SK-N-DZ (cell line): ENCODE data around the gene ZFP14.
"Not testable (repeated sequence)": the region's sequence is repeated elsewhere in the genome, so short reads cannot be mapped to it uniquely, and the experiment has no call there.

Source experiments
- DNase-seq: peaks from one replicate; pipeline ENCODE4 v3.0.0-alpha.2; 2015; ENCODE audit warnings: low spot score

ZFP14 gene

DNA sequence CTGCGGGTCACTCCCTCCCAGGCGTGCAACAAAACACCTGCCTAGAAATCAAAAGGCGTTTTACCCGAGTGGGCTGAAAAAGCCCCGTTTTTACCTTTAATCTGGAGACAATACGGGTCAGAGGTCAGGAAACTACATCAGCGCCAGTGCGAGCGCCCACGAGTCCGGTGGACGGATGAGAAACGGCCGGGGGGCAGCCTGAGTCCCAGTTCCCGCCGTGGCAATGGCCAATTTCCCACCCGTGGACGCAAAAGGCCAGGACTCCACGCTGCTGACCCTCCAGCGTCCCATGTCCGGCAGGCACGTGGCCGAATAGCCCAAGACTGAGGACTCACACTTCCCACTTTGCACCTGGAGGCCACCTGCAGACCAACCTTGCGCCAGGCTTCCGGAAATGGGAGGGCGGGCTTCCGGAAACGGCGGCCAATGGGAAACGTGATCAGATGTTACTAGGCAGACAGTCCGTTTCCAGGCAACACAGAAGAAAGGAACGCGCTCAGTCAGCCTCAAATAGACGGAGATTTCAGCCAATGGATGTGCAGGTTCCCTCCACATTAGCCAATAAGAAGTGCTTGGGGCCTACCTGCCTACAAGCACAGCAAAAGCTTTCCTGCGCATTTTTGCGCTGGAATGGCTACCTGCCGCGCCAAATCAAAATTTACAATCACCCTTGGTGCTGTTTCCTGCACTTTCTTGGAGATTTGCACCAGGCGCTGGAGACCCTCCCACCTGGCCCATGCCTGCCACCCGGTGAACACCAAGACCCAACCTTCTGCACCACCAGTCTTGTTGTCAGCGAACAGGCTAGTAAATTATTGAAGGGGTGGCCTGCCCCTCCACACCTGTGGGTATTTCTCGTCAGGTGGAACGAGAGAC lies 47.4 kb downstream of the ZFP14 start:
- peak; percentile 96 for DNase-seq

DNA sequence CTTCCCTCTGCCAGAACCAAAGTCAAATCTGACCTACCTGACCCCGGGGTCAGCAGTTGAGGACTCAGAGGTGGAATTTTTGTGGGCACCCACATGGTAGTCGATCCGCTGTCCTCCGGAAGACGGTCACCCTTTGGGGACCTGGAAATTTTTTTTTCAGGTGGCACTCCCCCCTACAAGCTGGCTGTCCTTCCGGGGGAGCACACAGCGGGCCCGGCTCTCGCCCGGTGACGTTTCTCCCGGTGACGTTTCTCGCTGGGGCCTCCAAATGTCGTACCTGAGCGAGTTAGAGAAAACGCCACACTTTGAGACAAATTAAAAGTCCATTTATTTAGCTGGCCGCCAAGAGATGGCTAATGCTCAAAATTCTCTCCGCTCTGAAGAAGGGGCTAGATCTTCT lies 48.8 kb downstream of the ZFP14 start:
- DNase-seq = no peak

DNA sequence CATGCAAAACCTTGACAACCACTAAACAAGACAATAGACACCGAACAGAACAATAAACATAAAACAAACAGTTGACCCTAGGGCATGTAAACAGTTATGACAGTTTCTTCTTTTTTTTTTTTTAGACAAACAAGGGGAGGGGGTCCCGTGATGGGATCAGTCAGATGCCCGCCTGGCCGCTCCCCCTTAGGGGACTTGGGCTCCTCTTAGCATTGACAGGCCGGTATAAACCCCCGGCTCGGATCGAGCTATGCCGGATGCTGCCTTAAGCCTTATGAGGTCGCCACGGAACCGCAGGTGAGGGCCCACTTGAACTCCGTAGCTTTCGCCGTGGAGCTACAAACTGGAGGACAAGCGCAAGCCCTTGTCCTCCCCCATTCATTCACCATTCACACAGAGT lies 49.5 kb downstream of the ZFP14 start:
- DNase-seq = not testable (repeated sequence)

DNA sequence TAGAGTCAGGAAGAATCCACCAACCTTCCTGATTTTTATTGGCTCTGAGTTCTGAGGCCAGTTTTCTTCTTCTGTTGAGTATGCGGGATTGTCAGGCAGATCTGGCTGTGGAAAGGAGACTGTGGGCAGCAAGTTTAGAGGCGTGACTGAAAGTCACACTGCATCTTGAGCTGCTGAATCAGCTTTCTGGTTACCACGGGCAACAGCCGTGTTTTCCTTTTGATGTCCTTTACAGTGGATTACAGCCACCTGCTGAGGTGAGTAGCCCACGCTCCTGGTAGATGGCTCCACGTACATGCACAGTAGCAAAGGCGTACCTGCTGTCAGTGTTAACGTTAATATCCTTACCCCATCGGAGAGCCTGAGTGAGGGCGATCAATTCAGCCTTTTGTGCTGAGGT lies 52.4 kb downstream of the ZFP14 start:
- DNase-seq = not testable (repeated sequence)

DNA sequence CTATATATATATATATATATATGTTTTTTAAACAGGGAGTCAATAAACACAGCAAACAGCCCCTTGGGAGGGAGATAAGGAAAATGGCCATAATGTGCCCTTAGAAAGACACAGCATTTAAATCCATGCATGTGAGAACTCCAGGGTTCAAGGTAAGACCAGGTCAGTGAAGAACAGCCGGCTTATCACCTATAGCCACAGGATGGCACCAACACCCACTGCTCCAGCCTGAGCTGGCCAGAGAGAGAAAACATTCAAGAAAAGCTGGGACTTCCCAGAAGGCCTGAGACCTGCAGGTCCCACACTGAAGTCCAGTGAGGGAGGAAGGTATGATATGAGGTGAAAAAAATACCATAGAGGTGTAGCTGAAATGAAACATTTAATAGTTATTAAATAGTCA lies 63.8 kb downstream of the ZFP14 start:
- not testable (repeated sequence) for DNase-seq

DNA sequence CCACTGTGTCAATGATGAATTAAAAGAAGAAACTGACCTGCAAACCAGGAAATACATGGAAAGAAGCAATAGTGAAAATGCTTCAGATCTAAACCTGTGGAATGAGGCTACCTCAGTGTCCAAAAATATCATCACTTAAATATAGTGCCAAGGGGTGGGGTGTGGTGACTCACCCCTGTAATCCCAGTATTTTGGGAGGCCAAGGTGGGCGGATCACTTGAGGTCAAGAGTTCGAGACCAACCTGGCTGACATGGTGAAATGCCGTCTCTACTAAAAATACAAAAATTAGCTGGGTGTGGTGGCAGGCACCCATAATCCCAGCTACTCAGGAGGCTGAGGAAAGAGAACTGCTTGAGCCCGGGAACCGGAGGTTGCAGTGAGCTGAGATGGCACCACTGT lies 64.9 kb downstream of the ZFP14 start:
- DNase-seq = not testable (repeated sequence)

DNA sequence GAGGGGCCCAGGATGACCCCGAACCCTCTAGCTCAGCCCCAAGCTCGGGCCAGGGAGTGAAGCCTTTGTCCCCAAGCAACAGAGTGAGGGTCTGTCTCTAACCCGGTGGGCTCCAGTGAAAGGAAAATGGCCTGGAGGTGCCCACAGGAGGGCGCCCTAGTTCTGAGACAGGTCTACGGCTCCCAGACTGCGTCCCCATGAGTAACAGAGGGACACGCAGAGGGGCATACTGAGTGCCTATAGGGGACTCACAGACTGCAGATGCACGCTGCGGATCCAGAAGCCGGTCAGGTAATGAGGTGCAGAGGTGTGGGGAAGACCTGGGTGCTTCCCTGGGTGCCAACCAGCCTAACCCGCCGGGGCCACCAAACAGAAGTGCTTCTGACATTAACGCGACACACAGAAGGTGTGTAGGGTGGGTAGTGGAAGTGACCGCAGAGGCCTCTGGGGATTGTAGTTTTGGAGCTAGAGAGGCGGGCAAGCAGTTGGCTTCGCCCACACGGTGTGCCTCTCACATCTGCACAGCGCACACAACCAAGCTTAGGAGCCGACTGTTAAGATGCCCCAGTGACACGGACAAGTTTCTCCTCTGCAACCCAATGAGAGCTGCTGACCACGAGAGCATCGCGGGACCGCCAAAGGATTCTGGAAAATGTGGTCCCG lies 67.8 kb downstream of the ZFP14 start:
- not testable (repeated sequence) for DNase-seq

DNA sequence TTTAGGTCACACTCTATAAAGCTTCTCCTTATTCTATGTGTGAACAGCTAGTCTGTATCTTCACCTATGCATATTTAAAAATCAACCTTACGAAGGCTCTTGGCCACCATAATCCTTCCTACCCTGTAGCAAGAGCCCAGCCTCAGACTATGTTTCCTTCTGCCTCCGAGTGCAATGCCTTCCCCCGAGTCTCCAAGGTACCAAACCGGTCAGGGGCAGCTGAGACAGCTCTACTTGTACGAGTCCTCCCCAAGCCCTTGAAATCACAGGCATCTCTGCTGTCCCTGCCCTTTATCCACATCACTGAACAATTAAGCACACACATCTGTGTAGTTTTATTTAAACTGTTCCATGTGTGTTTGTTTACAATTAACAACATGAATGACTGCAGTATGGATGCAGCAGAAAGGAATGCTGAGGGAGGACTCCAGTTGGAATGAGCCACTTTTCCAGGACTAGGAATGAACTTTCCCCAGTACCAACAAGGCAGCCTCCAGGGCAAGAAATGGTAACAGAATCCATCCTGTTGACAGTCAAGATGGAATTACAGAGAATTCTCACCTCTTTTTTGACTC lies 68.5 kb downstream of the ZFP14 start:
- not testable (repeated sequence) for DNase-seq

DNA sequence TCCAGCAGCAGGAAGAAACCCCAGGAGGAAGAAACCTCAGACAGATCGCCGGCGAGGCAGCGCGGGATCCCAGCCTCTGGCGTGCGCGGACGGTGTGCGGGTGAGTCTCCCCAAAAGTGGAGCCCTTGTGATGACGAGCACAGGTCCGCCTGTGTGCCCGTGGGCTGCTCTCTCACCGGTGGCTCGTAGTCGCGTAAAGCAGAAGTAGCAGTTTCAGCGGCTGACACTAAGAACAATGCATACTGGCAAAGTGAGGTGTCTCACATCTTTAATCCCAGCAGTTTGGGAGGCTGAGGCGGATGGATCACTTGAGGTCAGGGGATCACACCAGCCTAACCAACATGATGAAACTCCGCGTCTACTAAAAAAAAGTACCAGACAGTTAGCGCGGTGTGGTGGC lies 69.2 kb downstream of the ZFP14 start:
- not testable (repeated sequence) for DNase-seq

DNA sequence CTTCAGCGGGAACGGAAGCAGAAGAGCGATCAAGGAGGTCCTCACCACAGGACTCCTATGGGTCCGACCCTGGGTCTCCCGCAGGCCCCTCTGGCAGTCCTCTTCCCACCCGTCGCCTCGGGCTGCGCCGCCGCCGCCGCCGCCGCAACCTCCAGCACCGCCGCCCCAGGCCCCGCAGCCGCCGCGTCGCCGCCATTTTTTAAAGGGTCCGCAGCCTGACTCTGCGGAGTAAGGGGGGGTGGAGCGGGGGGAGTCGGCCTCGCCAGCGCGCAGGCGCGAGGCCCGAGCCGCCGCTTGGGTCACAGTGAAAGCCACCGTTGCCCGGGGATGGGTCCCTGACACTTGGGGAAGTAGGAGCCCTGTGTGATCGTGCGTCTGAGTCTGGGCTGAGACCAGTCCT lies 69.7 kb downstream of the ZFP14 start:
- DNase-seq = not testable (repeated sequence)

DNA sequence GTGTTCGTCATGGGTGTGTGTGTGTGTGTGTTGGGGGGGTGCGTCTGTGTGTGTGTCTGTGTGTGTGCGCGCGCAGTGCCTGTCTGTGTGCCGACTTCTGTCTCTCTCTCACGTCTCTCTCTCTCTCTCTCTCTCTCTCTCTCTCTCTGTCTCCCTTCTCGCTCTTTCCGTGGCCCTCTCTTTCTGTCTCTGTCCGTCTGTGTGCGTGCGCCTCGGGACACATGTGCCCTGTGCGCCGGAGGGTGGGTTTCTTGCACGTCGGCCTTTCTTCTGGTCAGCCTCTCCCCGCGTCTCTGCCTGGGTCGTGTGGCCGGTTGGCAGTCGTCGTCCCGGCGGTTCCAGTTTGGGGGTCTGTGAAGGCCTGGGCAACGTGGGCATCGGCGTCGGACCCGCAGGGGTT lies 86.7 kb downstream of the ZFP14 start:
- DNase-seq = not testable (repeated sequence)
